Activated CD4-positive, alpha-beta T cell treated with anti-CD3 and anti-CD28 coated beads, Interleukin-2, amount 10 ng/mL, durations not matched to agents 24 days and 14 days (primary cell): ENCODE results near the gene SLC7A10. TPM values are rescaled to one million over a fixed set of nuclear protein-coding genes. Genes with fewer than 3 reads are reported as not detected.
A peak's percentile ranks its signal among the peaks of the same experiment; 100 is the strongest.

Experiments used
- DNase-seq: peaks from one replicate; pipeline ENCODE4 v3.0.0; 2022
- H3K27ac Mint-ChIP-seq: one replicate; pipeline ENCODE4 v1.8.0; 2022; ENCODE audit warnings: mild to moderate bottlenecking, mixed read lengths
- H3K27me3 Mint-ChIP-seq: one replicate; pipeline ENCODE4 v1.8.0; 2022; ENCODE audit warnings: mixed read lengths
- H3K36me3 Mint-ChIP-seq: one replicate; pipeline ENCODE4 v1.8.0; 2022; ENCODE audit warnings: low read depth, mild to moderate bottlenecking, mixed read lengths
- H3K4me1 Mint-ChIP-seq: one replicate; pipeline ENCODE4 v1.8.0; 2021; ENCODE audit warnings: mixed read lengths
- H3K4me3 Mint-ChIP-seq: one replicate; pipeline ENCODE4 v1.8.0; 2022; ENCODE audit warnings: mild to moderate bottlenecking, moderate library complexity, mixed read lengths
- H3K9me3 Mint-ChIP-seq: one replicate; pipeline ENCODE4 v1.8.0; 2021; ENCODE audit warnings: mixed read lengths
- intact Hi-C: fragments of 100-400 bp; cut with micrococcal nuclease; formaldehyde crosslinking; loops from one replicate; pipeline ENCODE4 v1.15.1; 2023
- total RNA-seq: library from RNA; stranded (reverse); gene quantifications from 2 replicates; pipeline ENCODE4 v1.2.3, GENCODE V29; 2022

The SLC7A10 gene
- not detected in 2 replicates for total RNA-seq

DNA sequence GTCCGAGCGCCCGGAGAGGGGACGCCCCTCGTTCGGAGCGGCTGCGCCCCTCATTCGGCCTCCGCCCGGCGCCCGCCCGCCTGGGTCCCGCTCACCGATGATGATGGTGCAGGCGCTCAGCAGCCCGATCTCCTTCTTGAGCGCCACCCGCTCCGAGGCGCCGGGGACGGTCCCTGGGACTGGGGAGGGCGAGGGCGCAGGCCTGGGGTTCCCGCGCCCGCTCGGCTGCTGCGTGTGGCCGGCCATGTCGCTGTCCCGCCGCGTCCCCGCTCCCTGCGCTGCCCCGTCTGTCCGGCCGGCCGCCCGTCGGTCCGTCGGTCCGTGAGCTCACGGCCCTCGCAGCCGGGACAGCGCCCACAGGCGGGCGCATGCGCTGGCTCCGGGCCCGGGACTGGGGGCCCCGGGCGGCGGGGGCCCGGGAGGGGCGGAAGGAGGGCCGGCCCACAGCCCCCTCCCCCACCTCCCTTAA, at the start of gene SLC7A10:
Gene SLC7A10 (minus strand): TSS at position 393 of the 469 bp plus-strand sequence. CDS start 147 bp downstream, at position 246.
- Mint-ChIP-seq H3K27ac (no peak within 1 kb of the TSS), H3K9me3 (peaks cover 13% of the 10 kb centered on the region), H3K4me3 (no peak within 1 kb of the TSS), H3K36me3 (peaks cover 15% of the 10 kb centered on the region), H3K27me3 (peaks cover 45% of the 10 kb centered on the region), H3K4me1 (peaks cover 2% of the 10 kb centered on the region)
- intact Hi-C loops = no loop called here
- DNase-seq = no peak

GRCh38 chr19:33274663-33275558, 49.3 kb upstream of the SLC7A10 start:
- Mint-ChIP-seq H3K4me1 (peaks cover 2% of the 10 kb centered on the region), H3K4me3 (no peak overlapping the region), H3K9me3 (no peaks in the 10 kb centered on the region), H3K27me3 (no peaks in the 10 kb centered on the region), H3K27ac (no peak overlapping the region), H3K36me3 (no peaks in the 10 kb centered on the region)
- intact Hi-C loops = loop anchor here (5.0 kb wide), 1 partner anchor 38 kb away; no protein-coding TSS in a partner anchor
- no peak for DNase-seq

- DNase-seq = peak; percentile 64
- H3K36me3 Mint-ChIP-seq = no peaks in the 10 kb centered on the region
- peak overlapping the region; percentile 10 for H3K27ac Mint-ChIP-seq
- H3K4me3 Mint-ChIP-seq = no peak overlapping the region
- peaks cover 2% of the 10 kb centered on the region for H3K4me1 Mint-ChIP-seq
- no peaks in the 10 kb centered on the region for H3K9me3 Mint-ChIP-seq
- no peaks in the 10 kb centered on the region for H3K27me3 Mint-ChIP-seq
- intact Hi-C loops = loop anchor here (5.0 kb wide), 1 partner anchor 37 kb away; no protein-coding TSS in a partner anchor
These were observed 48.4 kb upstream of the SLC7A10 start for GRCh38 chr19:33273881-33274662.

DNA sequence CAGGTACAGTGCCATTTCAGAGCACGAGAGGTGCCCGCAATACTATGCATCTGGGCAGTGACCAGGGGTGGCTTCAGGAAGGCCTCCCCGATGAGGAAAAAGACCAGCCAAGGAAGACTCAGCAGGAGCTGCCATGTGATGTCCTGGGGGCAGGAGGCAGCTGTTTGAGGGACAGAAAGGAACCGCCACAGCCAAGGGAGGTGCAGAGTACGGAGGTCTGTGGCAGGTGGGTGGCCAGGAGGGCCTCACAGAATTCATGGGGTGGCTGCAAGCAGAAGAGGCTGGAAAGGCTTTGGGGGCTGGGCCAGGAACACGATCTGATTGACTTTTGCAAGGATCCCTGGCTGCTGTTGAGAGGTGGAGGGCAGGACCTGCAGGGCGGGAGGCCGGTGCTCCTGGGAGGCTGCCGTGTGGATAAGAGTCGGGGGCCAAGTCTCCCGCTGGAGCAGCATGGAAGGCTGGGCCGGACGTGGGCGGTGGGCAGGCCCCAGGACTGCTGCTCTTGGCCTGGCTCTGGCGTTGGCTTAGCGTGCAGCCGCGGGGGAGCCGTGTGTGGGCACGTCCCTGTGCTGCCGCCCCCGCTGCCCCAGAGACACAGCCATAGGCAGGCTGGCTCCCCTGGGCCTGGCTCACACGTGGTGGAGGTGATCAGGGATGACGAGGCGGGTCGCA, 47.6 kb upstream of the SLC7A10 start:
- Mint-ChIP-seq H3K27ac (no peak overlapping the region), H3K27me3 (no peaks in the 10 kb centered on the region), H3K4me3 (no peak overlapping the region), H3K9me3 (no peaks in the 10 kb centered on the region), H3K4me1 (peaks cover 2% of the 10 kb centered on the region), H3K36me3 (no peaks in the 10 kb centered on the region)
- DNase-seq = no peak
- intact Hi-C loops = loop anchor here (5.0 kb wide), 1 partner anchor 36 kb away; no protein-coding TSS in a partner anchor

- no peak overlapping the region for H3K4me3 Mint-ChIP-seq
- peaks cover 2% of the 10 kb centered on the region for H3K4me1 Mint-ChIP-seq
- no peaks in the 10 kb centered on the region for H3K9me3 Mint-ChIP-seq
- DNase-seq = no peak
- intact Hi-C loops = loop anchor here (5.0 kb wide), 1 partner anchor 34 kb away; no protein-coding TSS in a partner anchor
- H3K27me3 Mint-ChIP-seq = no peaks in the 10 kb centered on the region
- H3K36me3 Mint-ChIP-seq = no peaks in the 10 kb centered on the region
- no peak overlapping the region for H3K27ac Mint-ChIP-seq
These were observed 45.8 kb upstream of the SLC7A10 start for GRCh38 chr19:33271246-33272021.

GRCh38 chr19:33270769-33271168, 45.1 kb upstream of the SLC7A10 start:
- Mint-ChIP-seq H3K4me3 (no peak overlapping the region), H3K27me3 (no peaks in the 10 kb centered on the region), H3K36me3 (no peaks in the 10 kb centered on the region), H3K9me3 (no peaks in the 10 kb centered on the region), H3K27ac (no peak overlapping the region), H3K4me1 (peaks cover 2% of the 10 kb centered on the region)
- DNase-seq = no peak
- intact Hi-C loops = loop anchor here (5.0 kb wide), 1 partner anchor 33 kb away; no protein-coding TSS in a partner anchor

GRCh38 chr19:33269016-33269415, 43.4 kb upstream of the SLC7A10 start:
- DNase-seq = no peak
- no peaks in the 10 kb centered on the region for H3K27me3 Mint-ChIP-seq
- no peak overlapping the region for H3K27ac Mint-ChIP-seq
- no peak overlapping the region for H3K4me3 Mint-ChIP-seq
- intact Hi-C loops = no loop called here
- H3K9me3 Mint-ChIP-seq = no peaks in the 10 kb centered on the region
- no peaks in the 10 kb centered on the region for H3K36me3 Mint-ChIP-seq
- H3K4me1 Mint-ChIP-seq = peaks cover 2% of the 10 kb centered on the region

DNA sequence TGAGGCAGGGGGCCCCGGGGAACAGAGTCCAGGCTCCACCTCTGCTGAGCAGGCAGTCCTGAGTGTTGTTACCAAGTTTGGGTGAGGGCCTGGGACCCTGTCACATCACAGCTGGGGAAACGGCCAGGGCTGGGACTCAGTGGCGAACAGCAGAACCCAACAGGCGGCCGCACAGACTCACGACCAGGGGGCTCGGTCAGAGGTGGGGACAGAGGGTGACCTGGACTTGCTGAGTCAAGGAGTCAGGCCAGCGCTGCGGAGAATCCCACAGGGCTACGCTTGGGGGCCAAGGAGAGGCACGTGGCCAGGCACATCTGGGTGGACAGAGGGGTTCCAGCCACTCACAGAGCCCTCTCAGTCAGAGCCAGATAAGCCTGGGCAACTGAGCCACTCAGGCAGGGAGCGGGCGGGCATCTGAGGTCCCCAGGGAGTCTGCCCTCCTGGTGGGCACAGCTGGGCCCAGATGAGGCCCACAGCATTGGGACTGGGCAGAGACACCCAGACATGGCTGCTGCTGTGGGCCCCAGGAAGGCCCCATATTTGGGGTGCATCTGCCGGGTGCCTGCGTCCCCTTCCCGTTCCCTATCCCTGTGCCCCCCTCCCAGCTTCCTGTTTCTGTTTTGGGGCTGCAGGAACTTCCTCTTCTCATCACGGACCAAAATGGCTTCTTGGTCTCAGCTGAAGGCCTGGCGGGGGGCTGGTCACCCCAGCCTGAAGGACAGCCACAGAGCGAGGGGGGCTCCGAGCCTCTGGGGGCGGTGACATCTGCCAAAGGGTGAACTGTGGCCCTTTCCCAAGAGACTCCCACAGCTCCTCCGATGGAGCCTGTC, 42.7 kb upstream of the SLC7A10 start:
- no peaks in the 10 kb centered on the region for H3K27me3 Mint-ChIP-seq
- no peaks in the 10 kb centered on the region for H3K9me3 Mint-ChIP-seq
- H3K4me1 Mint-ChIP-seq = no peaks in the 10 kb centered on the region
- intact Hi-C loops = no loop called here
- H3K4me3 Mint-ChIP-seq = no peak overlapping the region
- no peak for DNase-seq
- H3K36me3 Mint-ChIP-seq = no peaks in the 10 kb centered on the region
- H3K27ac Mint-ChIP-seq = no peak overlapping the region

GRCh38 chr19:33267706-33268105, 42.1 kb upstream of the SLC7A10 start:
- no peaks in the 10 kb centered on the region for H3K9me3 Mint-ChIP-seq

DNA sequence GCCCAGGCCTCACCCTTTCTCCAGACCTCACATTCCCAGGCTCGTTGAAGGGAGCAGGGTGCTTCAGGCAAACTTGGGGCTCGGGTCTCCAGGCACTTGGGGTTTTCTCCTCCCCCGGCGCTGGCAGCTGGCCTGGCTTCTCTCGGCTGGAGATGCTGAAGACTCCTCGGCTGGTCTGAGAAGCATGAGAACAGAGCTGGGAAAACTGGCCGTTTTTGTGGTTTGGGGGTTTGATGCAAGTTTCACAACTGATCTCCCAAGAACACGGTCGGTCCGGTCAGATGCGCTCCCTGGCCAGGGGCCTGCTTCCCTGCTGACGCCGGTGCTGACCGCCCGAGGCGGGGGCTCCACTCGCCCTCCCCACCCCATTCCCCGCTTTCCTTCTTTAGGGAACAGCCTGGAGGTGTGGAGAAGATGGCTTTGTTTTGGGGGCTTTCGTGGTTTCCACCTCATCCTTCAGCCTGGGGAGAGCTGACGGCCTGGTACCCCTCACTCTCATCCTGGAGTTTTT, 41.4 kb upstream of the SLC7A10 start:
- no peaks in the 10 kb centered on the region for H3K36me3 Mint-ChIP-seq
- H3K4me1 Mint-ChIP-seq = no peaks in the 10 kb centered on the region
- H3K27ac Mint-ChIP-seq = no peak overlapping the region
- intact Hi-C loops = no loop called here
- DNase-seq = no peak
- peaks cover 1% of the 10 kb centered on the region for H3K27me3 Mint-ChIP-seq
- no peaks in the 10 kb centered on the region for H3K9me3 Mint-ChIP-seq
- H3K4me3 Mint-ChIP-seq = no peak overlapping the region

More at GRCh38 chr19:33267706-33268105, 42.1 kb upstream of the SLC7A10 start:
- no peak for DNase-seq
- Mint-ChIP-seq H3K36me3 (no peaks in the 10 kb centered on the region), H3K4me1 (no peaks in the 10 kb centered on the region), H3K27me3 (no peaks in the 10 kb centered on the region), H3K4me3 (no peak overlapping the region), H3K27ac (no peak overlapping the region)
- intact Hi-C loops = no loop called here

GRCh38 chr19:33264881-33265445, 39.3 kb upstream of the SLC7A10 start:
- no peaks in the 10 kb centered on the region for H3K36me3 Mint-ChIP-seq
- intact Hi-C loops = no loop called here
- H3K27ac Mint-ChIP-seq = no peak overlapping the region
- peaks cover 3% of the 10 kb centered on the region for H3K27me3 Mint-ChIP-seq
- H3K9me3 Mint-ChIP-seq = no peaks in the 10 kb centered on the region
- no peak overlapping the region for H3K4me3 Mint-ChIP-seq
- no peak for DNase-seq
- H3K4me1 Mint-ChIP-seq = peaks cover 3% of the 10 kb centered on the region
